Calu3 (cell line): ENCODE results near the gene ITPKB. TPM values are rescaled to one million over a fixed set of nuclear protein-coding genes. Genes with fewer than 3 reads are reported as not detected.

Experiments
- BruUV-seq: library from RNA; stranded (reverse); fragments of 400-500 nt; replicated peaks from 2 replicates; lab custom pipeline; 2021; lab: Mats Ljungman, UMichigan
- CTCF ChIA-PET: fragments of 300-600 bp; sonication (Branson Sonifier 250); formaldehyde crosslinking; loops from one replicate; lab custom pipeline; 2022; ENCODE audit warnings: antibody characterized with exemption; lab: Charles Lee
- DNase-seq: peaks from one replicate; pipeline ENCODE4 v3.0.0; 2022
- H3K27ac Mint-ChIP-seq: one replicate; pipeline ENCODE4 v1.8.0; 2022; ENCODE audit warnings: mixed read lengths; ENCODE audit not compliant: unreplicated experiment
- H3K27me3 Mint-ChIP-seq: one replicate; pipeline ENCODE4 v1.8.0; 2022; ENCODE audit warnings: mixed read lengths; ENCODE audit not compliant: unreplicated experiment
- H3K36me3 Mint-ChIP-seq: one replicate; pipeline ENCODE4 v1.8.0; 2022; ENCODE audit warnings: mild to moderate bottlenecking, moderate library complexity, mixed read lengths; ENCODE audit not compliant: insufficient read depth, unreplicated experiment
- H3K4me1 Mint-ChIP-seq: one replicate; pipeline ENCODE4 v1.8.0; 2022; ENCODE audit warnings: mild to moderate bottlenecking, low read depth, mixed read lengths; ENCODE audit not compliant: unreplicated experiment
- H3K4me3 Mint-ChIP-seq: one replicate; pipeline ENCODE4 v1.8.0; 2022; ENCODE audit warnings: mild to moderate bottlenecking, low read depth, moderate library complexity, mixed read lengths; ENCODE audit not compliant: unreplicated experiment
- H3K9me3 Mint-ChIP-seq: one replicate; pipeline ENCODE4 v1.8.0; 2022; ENCODE audit warnings: low read depth, mixed read lengths; ENCODE audit not compliant: unreplicated experiment
- intact Hi-C: fragments of 100-400 bp; cut with micrococcal nuclease; formaldehyde crosslinking; loops from one replicate; pipeline ENCODE4 v1.10.0; 2022; ENCODE audit not compliant: unreplicated experiment
- total RNA-seq: library from RNA; stranded (reverse); gene quantifications from 2 replicates; pipeline ENCODE4 v1.2.3, GENCODE V29; 2022
- TF ChIP-seq, protein P1 (sequence below): fragments of 200-600 bp; IDR thresholded peaks from one replicate; pipeline ENCODE4 v1.8.0; 2022; ENCODE audit warnings: antibody characterized with exemption; ENCODE audit not compliant: unreplicated experiment

ITPKB gene
- total RNA-seq, 1 experiment from 2014 or later, result 11.8 TPM

- DNase-seq, result no peak
- TF ChIP-seq, protein P1, sequence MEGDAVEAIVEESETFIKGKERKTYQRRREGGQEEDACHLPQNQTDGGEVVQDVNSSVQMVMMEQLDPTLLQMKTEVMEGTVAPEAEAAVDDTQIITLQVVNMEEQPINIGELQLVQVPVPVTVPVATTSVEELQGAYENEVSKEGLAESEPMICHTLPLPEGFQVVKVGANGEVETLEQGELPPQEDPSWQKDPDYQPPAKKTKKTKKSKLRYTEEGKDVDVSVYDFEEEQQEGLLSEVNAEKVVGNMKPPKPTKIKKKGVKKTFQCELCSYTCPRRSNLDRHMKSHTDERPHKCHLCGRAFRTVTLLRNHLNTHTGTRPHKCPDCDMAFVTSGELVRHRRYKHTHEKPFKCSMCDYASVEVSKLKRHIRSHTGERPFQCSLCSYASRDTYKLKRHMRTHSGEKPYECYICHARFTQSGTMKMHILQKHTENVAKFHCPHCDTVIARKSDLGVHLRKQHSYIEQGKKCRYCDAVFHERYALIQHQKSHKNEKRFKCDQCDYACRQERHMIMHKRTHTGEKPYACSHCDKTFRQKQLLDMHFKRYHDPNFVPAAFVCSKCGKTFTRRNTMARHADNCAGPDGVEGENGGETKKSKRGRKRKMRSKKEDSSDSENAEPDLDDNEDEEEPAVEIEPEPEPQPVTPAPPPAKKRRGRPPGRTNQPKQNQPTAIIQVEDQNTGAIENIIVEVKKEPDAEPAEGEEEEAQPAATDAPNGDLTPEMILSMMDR, result no peak
- intact Hi-C loops, result no loop called here
- CTCF ChIA-PET, result no interaction called here
- Mint-ChIP-seq H3K27ac (no peak overlapping the region), H3K4me1 (no peaks in the 10 kb centered on the region), H3K36me3 (no peaks in the 10 kb centered on the region), H3K4me3 (no peak overlapping the region), H3K9me3 (no peaks in the 10 kb centered on the region), H3K27me3 (peaks cover 33% of the 10 kb centered on the region)
- no TSS peak for BruUV-seq
These were observed 154.9 kb downstream of the ITPKB start for GRCh38 chr1:226584164-226584563.

DNA sequence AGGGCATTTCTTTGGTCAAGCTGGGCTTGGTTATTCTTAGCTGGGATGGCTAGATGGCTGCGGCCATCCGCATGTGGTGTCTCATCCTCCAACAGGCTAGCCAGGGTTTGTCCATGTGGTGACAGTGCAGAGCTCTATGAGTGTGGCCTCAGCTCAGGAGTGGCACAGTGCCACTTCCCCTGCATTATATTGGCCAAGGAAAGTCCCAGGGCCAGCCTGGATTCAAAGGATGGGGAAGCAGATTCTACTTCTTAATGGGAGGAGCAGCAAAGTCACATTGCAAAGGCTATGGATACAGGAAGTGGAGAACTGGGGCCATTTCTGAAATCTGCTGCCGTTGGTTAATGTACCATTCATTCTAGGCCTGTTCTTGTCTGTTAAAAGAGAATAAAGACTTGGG, 156.1 kb downstream of the ITPKB start:
- no peak overlapping the region for H3K27ac Mint-ChIP-seq
- H3K27me3 Mint-ChIP-seq, result peaks cover 33% of the 10 kb centered on the region
- H3K9me3 Mint-ChIP-seq, result no peaks in the 10 kb centered on the region
- CTCF ChIA-PET, result interaction anchor here (0.5 to 0.7 kb wide), 2 partner anchors 240 to 780 kb away, joined by 4 to 7 read pairs; no protein-coding TSS in a partner anchor
- no TSS peak for BruUV-seq
- no peak for DNase-seq
- no peaks in the 10 kb centered on the region for H3K4me1 Mint-ChIP-seq
- TF ChIP-seq, protein P1, result no peak
- H3K36me3 Mint-ChIP-seq, result no peaks in the 10 kb centered on the region
- no peak overlapping the region for H3K4me3 Mint-ChIP-seq
- intact Hi-C loops, result no loop called here

Other genes starting within 250 kb of the ITPKB start
- gene STUM, start 190.5 kb downstream of the ITPKB start, total RNA-seq, result not detected in 2 replicates
- gene PSEN2, start 131.3 kb upstream of the ITPKB start, total RNA-seq, result 24.2 and 26.8 TPM in 2 replicates
- gene COQ8A, start 201.0 kb upstream of the ITPKB start, total RNA-seq, result 21.9 and 24.6 TPM in 2 replicates